CD14-positive monocyte (primary cell): ENCODE results near the gene SGSH. TPM values are rescaled to one million over a fixed set of nuclear protein-coding genes. Genes with fewer than 3 reads are reported as not detected.
A peak's percentile ranks its signal among the peaks of the same experiment; 100 is the strongest.

Source experiments
- DNase-seq, 3 donors: peaks; one replicate each; pipeline ENCODE4 v3.0.0-alpha.2; 2011 to 2022
- H2AFZ ChIP-seq: 2 replicates; pipeline ENCODE4 v1.6.0; 2012; ENCODE audit warnings: mild to moderate bottlenecking, low read depth, low read length, inconsistent platforms; ENCODE audit not compliant: insufficient read depth, poor library complexity, severe bottlenecking
- H3K27ac ChIP-seq, 2 donors: 1 replicate in 1 of 2; 2 replicates in 1 of 2; pipeline ENCODE4 v1.5.1; 2012 to 2013; ENCODE audit warnings: low read length in 2 of 2, control low read depth in 1 of 2, inconsistent platforms in 1 of 2, low read depth in 1 of 2, mild to moderate bottlenecking in 1 of 2
- H3K27me3 ChIP-seq, 2 donors: one replicate each; pipeline versions ENCODE4 v1.6.0 to v1.6.1; 2011 to 2013; ENCODE audit warnings: low read length in 2 of 2; ENCODE audit not compliant: control insufficient read depth in 2 of 2, insufficient read depth in 2 of 2
- H3K36me3 ChIP-seq, 2 donors: replicated peaks in 1 of 2; 1 replicate in 1 of 2; 2 replicates in 1 of 2; pipeline versions ENCODE4 v1.5.1 to v1.6.1; 2012 to 2013; ENCODE audit warnings: low read length in 2 of 2, control low read depth in 1 of 2, inconsistent platforms in 1 of 2, mild to moderate bottlenecking in 1 of 2; ENCODE audit not compliant: insufficient read depth in 2 of 2, control insufficient read depth in 1 of 2
- H3K4me1 ChIP-seq, 2 donors: 1 replicate in 1 of 2; 2 replicates in 1 of 2; pipeline versions ENCODE4 v1.5.1 to v1.6.1; 2012 to 2013; ENCODE audit warnings: low read length in 2 of 2, control low read depth in 1 of 2, inconsistent platforms in 1 of 2, mild to moderate bottlenecking in 1 of 2, moderate library complexity in 1 of 2; ENCODE audit not compliant: insufficient read depth in 2 of 2, control insufficient read depth in 1 of 2
- H3K4me2 ChIP-seq: replicated peaks from 2 replicates; pipeline ENCODE3; 2012; ENCODE audit warnings: low read length, moderate library complexity, mild to moderate bottlenecking; ENCODE audit not compliant: poor library complexity, severe bottlenecking; ENCODE audit errors: extremely low read depth
- H3K4me3 ChIP-seq, 3 experiments: fragments of 200-600 bp in 1 of 3; sonication (generic) in 1 of 3; replicated peaks in 1 of 3; 1 replicate in 2 of 3; 2 replicates in 1 of 3; pipeline ENCODE4 v1.5.1; 2011 to 2013; ENCODE audit warnings: low read length in 3 of 3, mild to moderate bottlenecking in 3 of 3, control low read depth in 2 of 3, low read depth in 2 of 3, inconsistent platforms in 1 of 3, moderate library complexity in 1 of 3
- H3K79me2 ChIP-seq: 2 replicates; pipeline ENCODE4 v1.6.0; 2012; ENCODE audit warnings: mild to moderate bottlenecking, control low read depth, inconsistent platforms, low read length, moderate library complexity; ENCODE audit not compliant: insufficient read depth
- H3K9ac ChIP-seq: 2 replicates; pipeline ENCODE4 v1.6.0; 2017; ENCODE audit warnings: low read length, mild to moderate bottlenecking; ENCODE audit not compliant: insufficient read depth, poor library complexity, severe bottlenecking
- H3K9me3 ChIP-seq, 2 donors: replicated peaks in 1 of 2; 1 replicate in 1 of 2; 2 replicates in 1 of 2; pipeline versions ENCODE4 v1.5.1 to v1.6.1; 2012 to 2013; ENCODE audit warnings: low read length in 2 of 2, control low read depth in 1 of 2; ENCODE audit not compliant: control insufficient read depth in 1 of 2, insufficient read depth in 1 of 2
- H4K20me1 ChIP-seq: 2 replicates; pipeline ENCODE4 v1.6.0; 2012; ENCODE audit warnings: mild to moderate bottlenecking, low read length, control low read depth, moderate library complexity; ENCODE audit not compliant: insufficient read depth
- H3K27ac Mint-ChIP-seq, 7 donors: one replicate each; pipeline ENCODE4 v1.8.0; 2020; ENCODE audit warnings: mild to moderate bottlenecking in 7 of 7, mixed read lengths in 7 of 7, moderate library complexity in 6 of 7, inconsistent platforms in 2 of 7
- H3K27me3 Mint-ChIP-seq, 3 donors: one replicate each; pipeline ENCODE4 v1.8.0; 2021 to 2022; ENCODE audit warnings: low read depth in 3 of 3, mild to moderate bottlenecking in 3 of 3, mixed read lengths in 3 of 3, moderate library complexity in 3 of 3, inconsistent platforms in 1 of 3
- H3K36me3 Mint-ChIP-seq, 2 donors: one replicate each; pipeline ENCODE4 v1.8.0; 2020; ENCODE audit warnings: mixed read lengths in 2 of 2, inconsistent platforms in 1 of 2, mild to moderate bottlenecking in 1 of 2
- H3K4me1 Mint-ChIP-seq: one replicate; pipeline ENCODE4 v1.8.0; 2020; ENCODE audit warnings: mild to moderate bottlenecking, mixed read lengths
- H3K4me3 Mint-ChIP-seq, 2 donors: one replicate each; pipeline ENCODE4 v1.8.0; 2020; ENCODE audit warnings: mild to moderate bottlenecking in 2 of 2, mixed read lengths in 2 of 2, moderate library complexity in 1 of 2
- H3K9me3 Mint-ChIP-seq, 7 donors: one replicate each; pipeline ENCODE4 v1.8.0; 2020 to 2022; ENCODE audit warnings: mixed read lengths in 7 of 7, mild to moderate bottlenecking in 6 of 7, moderate library complexity in 6 of 7, inconsistent platforms in 2 of 7
- WGBS: methylation state at CpG from one replicate; pipeline ENCODE4 v1.1.5; 2013; ENCODE audit warnings: missing lambda C conversion rate; ENCODE audit not compliant: insufficient coverage; 5-methylcytosine and 5-hydroxymethylcytosine counted together
- intact Hi-C, 2 donors: fragments of 100-400 bp; cut with micrococcal nuclease; formaldehyde crosslinking; loops; one replicate each; pipeline versions ENCODE4 v1.15.0 to v1.15.1; 2023
- polyA plus RNA-seq, 3 donors: library from polyadenylated mRNA; depleted of rRNA in 1 of 3; unstranded in 2 of 3; stranded (reverse) in 1 of 3; fragments of 300-500 nt in 2 of 3; fragments of >200 nt in 1 of 3; fragmentation: Illumina TruSeq in 2 of 3; gene quantifications; 1 replicate in 2 of 3; 2 replicates in 1 of 3; pipeline ENCODE4 v1.2.3, GENCODE V29; 2012 to 2021
- TF ChIP-seq, protein P1 (sequence below): fragments of 200-600 bp; IDR thresholded peaks from one replicate; pipeline ENCODE4 v1.8.0; 2022; ENCODE audit warnings: antibody characterized with exemption, mild to moderate bottlenecking

Gene SGSH
- polyA plus RNA-seq, 3 donors, result 21.1 to 193 (median 31.3) TPM

GRCh38 chr17:80254396-80255251, 34.5 kb upstream of the SGSH start:
- Histone ChIP-seq H3K9me3 (no peaks in the 10 kb centered on the region), H3K27me3 (no peaks in the 10 kb centered on the region), H3K4me1 (peaks cover 26 to 27% of the 10 kb centered on the region in 2 donors), H3K4me2 (peak overlapping the region; percentile 74), H3K36me3 (no peaks in the 10 kb centered on the region), H3K9ac (peak overlapping the region; percentile 15), H4K20me1 (peaks cover 6% of the 10 kb centered on the region), H2AFZ (peak overlapping the region; percentile 53), H3K27ac (peak overlapping the region; percentile 65 to 81), H3K4me3 (peak overlapping the region in 1 of 3 experiments; percentile 65), H3K79me2 (no peaks in the 10 kb centered on the region)
- DNase-seq, result peak; percentile 71 to 85 (median 84)
- TF ChIP-seq, protein P1, sequence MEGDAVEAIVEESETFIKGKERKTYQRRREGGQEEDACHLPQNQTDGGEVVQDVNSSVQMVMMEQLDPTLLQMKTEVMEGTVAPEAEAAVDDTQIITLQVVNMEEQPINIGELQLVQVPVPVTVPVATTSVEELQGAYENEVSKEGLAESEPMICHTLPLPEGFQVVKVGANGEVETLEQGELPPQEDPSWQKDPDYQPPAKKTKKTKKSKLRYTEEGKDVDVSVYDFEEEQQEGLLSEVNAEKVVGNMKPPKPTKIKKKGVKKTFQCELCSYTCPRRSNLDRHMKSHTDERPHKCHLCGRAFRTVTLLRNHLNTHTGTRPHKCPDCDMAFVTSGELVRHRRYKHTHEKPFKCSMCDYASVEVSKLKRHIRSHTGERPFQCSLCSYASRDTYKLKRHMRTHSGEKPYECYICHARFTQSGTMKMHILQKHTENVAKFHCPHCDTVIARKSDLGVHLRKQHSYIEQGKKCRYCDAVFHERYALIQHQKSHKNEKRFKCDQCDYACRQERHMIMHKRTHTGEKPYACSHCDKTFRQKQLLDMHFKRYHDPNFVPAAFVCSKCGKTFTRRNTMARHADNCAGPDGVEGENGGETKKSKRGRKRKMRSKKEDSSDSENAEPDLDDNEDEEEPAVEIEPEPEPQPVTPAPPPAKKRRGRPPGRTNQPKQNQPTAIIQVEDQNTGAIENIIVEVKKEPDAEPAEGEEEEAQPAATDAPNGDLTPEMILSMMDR, result no peak
- H3K9me3 Mint-ChIP-seq, result no peaks in the 10 kb centered on the region
- intact Hi-C loops, result loop anchor here (5.0 kb wide), 3 partner anchors 37 to 62 kb away; no protein-coding TSS in a partner anchor
- peaks cover 39% of the 10 kb centered on the region for H3K4me1 Mint-ChIP-seq
- WGBS, result 26% methylated on average over 9 of the region's 13 CpGs
- H3K4me3 Mint-ChIP-seq, result peak overlapping the region; percentile 47 to 74
- peaks cover 5 to 27% (median 13%) of the 10 kb centered on the region in 3 donors for H3K27me3 Mint-ChIP-seq
- H3K27ac Mint-ChIP-seq, result peak overlapping the region; percentile 86 to 94 (median 91)
- peaks cover 0 to 4% of the 10 kb centered on the region in 2 donors for H3K36me3 Mint-ChIP-seq

- Histone ChIP-seq H3K9me3 (no peaks in the 10 kb centered on the region), H3K27ac (peak overlapping the region; percentile 65 to 81)
Observed at GRCh38 chr17:80253631-80254395, 33.7 kb upstream of the SGSH start.

More at GRCh38 chr17:80253631-80254395, 33.7 kb upstream of the SGSH start:
- peak overlapping the region; percentile 74 for H3K4me2 ChIP-seq
- H3K4me3 ChIP-seq, result peak overlapping the region in 1 of 3 experiments; percentile 65
- H3K4me3 Mint-ChIP-seq, result no peak overlapping the region
- intact Hi-C loops, result loop anchor here (1.0 to 5.0 kb wide), 4 partner anchors 37 to 62 kb away; no protein-coding TSS in a partner anchor
- peaks cover 21 to 22% of the 10 kb centered on the region in 2 donors for H3K4me1 ChIP-seq
- H3K36me3 ChIP-seq, result no peaks in the 10 kb centered on the region
- no peaks in the 10 kb centered on the region for H3K79me2 ChIP-seq
- H3K4me1 Mint-ChIP-seq, result peaks cover 32% of the 10 kb centered on the region
- peak overlapping the region; percentile 84 to 94 (median 90) for H3K27ac Mint-ChIP-seq
- H2AFZ ChIP-seq, result no peak overlapping the region
- H3K27me3 ChIP-seq, result no peaks in the 10 kb centered on the region
- peaks cover 6% of the 10 kb centered on the region for H4K20me1 ChIP-seq
- DNase-seq, result no peak
- peaks cover 0 to 4% of the 10 kb centered on the region in 2 donors for H3K36me3 Mint-ChIP-seq
- no peaks in the 10 kb centered on the region for H3K9me3 Mint-ChIP-seq
- TF ChIP-seq, protein P1, result no peak
- no peak overlapping the region for H3K9ac ChIP-seq
- peaks cover 4 to 19% (median 9%) of the 10 kb centered on the region in 3 donors for H3K27me3 Mint-ChIP-seq
- WGBS, result 84% methylated on average over 21 of the region's 21 CpGs
